Measurements from ENCODE around the gene RNU6-9. TPM values are rescaled to one million over a fixed set of nuclear protein-coding genes. Genes with fewer than 3 reads are reported as not detected.
A peak's percentile ranks its signal among the peaks of the same experiment; 100 is the strongest.

Gene RNU6-9
- total RNA-seq, 1 donor from 2014 or later, result not detected

DNA sequence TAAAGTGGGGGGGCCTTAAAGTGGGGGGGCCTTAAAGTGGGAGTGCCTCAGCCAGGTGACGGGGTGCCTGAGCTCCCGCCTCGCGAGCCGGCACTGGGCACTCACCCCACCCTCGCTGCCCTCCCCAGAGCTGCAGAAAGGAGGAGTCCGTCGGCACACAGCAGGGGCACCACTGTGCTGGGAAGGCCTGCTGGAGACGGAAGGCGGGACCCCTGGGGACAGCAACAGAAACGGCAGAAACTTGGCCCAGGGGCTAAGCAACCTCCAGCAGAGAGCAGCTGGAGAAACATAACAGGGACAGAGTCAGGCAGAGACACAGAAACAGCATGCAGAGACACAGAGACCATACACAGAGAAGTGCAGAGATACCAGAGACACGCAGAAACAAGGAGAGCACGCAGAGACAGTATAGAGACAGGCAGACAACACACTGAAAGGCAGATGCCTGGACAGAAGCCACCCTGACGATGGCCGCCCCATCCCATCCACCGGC lies 25.9 kb upstream of the RNU6-9 start:
- no peak for DNase-seq (ENCODE audit: low spot score in 2 of 2)
- no peak overlapping the region for H3K4me3 ChIP-seq
- H3K27ac ChIP-seq, result peak overlapping the region in 1 of 2 donors; percentile 88
- intact Hi-C loops (cut with DNase I), result loop anchor here (10.0 kb wide), 1 partner anchor 93 kb away; no protein-coding TSS in a partner anchor
- TF ChIP-seq, protein P1, sequence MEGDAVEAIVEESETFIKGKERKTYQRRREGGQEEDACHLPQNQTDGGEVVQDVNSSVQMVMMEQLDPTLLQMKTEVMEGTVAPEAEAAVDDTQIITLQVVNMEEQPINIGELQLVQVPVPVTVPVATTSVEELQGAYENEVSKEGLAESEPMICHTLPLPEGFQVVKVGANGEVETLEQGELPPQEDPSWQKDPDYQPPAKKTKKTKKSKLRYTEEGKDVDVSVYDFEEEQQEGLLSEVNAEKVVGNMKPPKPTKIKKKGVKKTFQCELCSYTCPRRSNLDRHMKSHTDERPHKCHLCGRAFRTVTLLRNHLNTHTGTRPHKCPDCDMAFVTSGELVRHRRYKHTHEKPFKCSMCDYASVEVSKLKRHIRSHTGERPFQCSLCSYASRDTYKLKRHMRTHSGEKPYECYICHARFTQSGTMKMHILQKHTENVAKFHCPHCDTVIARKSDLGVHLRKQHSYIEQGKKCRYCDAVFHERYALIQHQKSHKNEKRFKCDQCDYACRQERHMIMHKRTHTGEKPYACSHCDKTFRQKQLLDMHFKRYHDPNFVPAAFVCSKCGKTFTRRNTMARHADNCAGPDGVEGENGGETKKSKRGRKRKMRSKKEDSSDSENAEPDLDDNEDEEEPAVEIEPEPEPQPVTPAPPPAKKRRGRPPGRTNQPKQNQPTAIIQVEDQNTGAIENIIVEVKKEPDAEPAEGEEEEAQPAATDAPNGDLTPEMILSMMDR (IDR thresholded peaks at IDR 0.05), result no peak
- peaks cover 27 to 34% of the 10 kb centered on the region in 2 donors for H3K36me3 ChIP-seq
- peaks cover 4 to 13% of the 10 kb centered on the region in 2 donors for H3K4me1 ChIP-seq
- no peaks in the 10 kb centered on the region for H3K9me3 ChIP-seq
- H3K27me3 ChIP-seq, result no peaks in the 10 kb centered on the region

DNA sequence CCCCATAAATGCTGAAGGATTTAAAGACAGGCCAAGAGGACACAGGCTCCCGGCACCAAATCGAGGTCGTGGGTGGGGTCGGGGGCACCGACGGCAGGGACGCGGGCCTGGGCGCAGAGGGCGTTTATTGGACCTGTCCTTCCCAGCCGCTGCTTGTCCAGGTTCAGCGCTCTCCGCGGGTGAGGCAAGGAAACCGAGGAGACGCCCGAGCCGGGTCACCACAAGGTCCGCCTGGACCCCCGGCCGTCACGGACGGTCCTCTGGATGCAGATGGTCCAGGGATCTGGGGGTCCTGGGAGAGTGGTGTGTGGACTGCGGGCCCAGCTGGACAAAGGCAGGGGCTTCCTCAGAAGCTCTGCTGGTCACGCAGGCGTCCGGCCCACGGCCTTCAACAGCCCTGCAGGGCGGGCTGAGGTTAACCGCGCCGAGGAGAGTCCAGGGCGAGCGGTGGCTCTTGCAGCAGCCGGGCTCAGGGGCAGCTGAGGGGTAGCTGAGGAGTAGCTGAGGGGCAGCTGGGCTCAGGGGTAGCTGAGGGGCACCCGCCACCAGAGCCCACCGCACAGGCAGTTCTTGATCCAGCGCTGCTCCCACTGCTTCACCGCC lies 25.3 kb upstream of the RNU6-9 start:
- H3K27me3 ChIP-seq, result no peaks in the 10 kb centered on the region
- peaks cover 30 to 38% of the 10 kb centered on the region in 2 donors for H3K36me3 ChIP-seq
- DNase-seq (ENCODE audit: low spot score in 2 of 2), result no peak
- peaks cover 4 to 9% of the 10 kb centered on the region in 2 donors for H3K4me1 ChIP-seq
- H3K27ac ChIP-seq, result peak overlapping the region; percentile 88 to 89
- H3K4me3 ChIP-seq, result no peak overlapping the region
- intact Hi-C loops (cut with DNase I), result loop anchor here (2.0 to 10.0 kb wide), 2 partner anchors 25 to 93 kb away; partner anchors contain the start of genes MED16 and RNU6-9
- TF ChIP-seq, protein P1 (IDR thresholded peaks at IDR 0.05), result no peak
- no peaks in the 10 kb centered on the region for H3K9me3 ChIP-seq

DNA sequence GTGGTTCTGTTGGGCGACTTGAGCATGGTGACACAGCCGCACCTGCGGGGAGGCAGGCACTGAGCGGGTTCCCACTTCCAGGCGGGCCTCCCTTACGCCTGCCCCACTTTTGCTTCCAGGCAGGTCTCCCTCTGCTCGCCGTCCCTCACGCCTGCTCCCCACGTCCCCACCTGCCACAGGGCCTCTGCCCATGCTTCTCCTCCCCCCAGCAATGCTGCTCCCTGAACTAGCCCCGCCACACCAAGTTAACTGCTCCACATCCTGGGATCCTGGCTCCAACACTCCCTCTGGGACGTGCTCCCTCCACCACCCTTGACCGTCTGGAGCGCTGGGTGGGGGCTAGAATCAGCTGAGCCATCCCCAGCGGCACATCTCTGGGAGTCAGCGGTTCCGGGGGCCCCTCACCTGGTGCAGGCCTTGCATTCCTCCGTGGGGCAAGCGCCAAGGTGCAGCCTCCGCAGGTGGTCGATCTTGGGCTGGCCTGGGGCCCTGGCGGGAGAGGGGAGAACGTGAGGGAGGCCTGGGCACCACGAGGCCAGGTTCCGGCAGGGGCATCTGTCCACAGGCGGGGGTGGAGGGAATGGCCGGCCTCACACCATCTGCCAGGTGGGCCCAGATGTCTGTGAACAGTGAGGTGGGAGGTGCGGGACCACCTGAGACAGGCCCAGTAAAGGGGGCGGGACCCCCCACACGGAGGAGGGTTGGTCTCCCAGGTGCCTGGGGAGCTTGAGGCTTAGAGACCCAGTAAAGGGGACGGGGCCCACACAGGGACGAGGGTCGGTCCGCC lies 24.6 kb upstream of the RNU6-9 start:
- Histone ChIP-seq H3K27me3 (no peaks in the 10 kb centered on the region), H3K4me1 (peaks cover 4 to 9% of the 10 kb centered on the region in 2 donors), H3K36me3 (peaks cover 34 to 41% of the 10 kb centered on the region in 2 donors), H3K9me3 (no peaks in the 10 kb centered on the region), H3K27ac (peak overlapping the region; percentile 88 to 89), H3K4me3 (no peak overlapping the region)
- DNase-seq (ENCODE audit: low spot score in 2 of 2), result no peak
- TF ChIP-seq, protein P1 (IDR thresholded peaks at IDR 0.05), result no peak
- intact Hi-C loops (cut with DNase I), result loop anchor here (2.0 to 10.0 kb wide), 2 partner anchors 24 to 94 kb away; partner anchors contain the start of genes MED16 and RNU6-9

DNA sequence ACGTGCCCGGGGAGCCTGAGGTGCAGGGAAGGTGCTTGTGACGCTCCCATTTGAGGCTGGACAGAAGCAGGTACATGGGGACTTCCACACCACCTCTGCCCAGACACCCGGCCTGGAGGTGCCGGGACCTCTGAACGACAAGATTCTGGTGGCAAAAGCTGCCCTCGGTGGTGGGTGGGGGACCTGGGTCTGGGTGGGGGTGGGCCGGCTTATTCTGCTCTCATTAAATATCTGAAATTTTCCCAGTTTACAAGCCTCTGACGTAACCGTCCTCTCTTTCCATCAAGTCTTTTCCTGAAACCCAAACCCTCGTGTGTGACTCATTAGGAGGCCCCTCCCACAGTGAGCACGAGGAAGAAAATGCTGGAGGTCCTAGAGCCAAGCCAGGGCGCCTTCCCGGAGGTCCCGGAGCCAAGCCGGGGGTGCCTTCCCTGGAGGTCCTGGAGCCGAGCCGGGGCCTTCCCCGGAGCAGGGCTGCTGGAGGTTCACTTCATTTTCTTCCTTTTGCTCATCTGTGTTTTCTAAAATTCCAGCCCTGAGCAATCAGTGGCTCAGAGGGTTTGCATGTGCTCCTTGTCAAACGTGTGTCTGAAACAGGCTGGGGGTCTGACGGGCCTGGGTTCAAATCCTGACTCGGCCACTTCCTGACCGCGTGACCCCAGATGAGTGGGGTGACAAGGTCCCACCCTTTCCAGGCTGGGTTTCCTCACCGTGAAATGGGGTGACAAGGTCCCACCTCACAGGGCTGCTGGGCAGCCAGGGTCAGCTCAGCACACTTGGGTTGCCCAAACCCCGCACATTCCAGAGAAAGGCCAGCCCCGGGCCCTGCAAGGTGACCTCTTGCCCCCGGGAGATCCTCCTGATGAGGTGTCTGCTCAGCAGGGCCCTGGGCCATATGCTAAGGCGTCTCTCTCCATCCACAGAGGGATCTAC lies 23.8 kb upstream of the RNU6-9 start:
- no peaks in the 10 kb centered on the region for H3K27me3 ChIP-seq
- DNase-seq (ENCODE audit: low spot score in 2 of 2), result peak; percentile 33 to 92
- TF ChIP-seq, protein P1 (IDR thresholded peaks at IDR 0.05), result no peak
- intact Hi-C loops (cut with DNase I), result loop anchor here (2.0 to 10.0 kb wide), 2 partner anchors 23 to 95 kb away; partner anchors contain the start of genes MED16 and RNU6-9
- H3K36me3 ChIP-seq, result peaks cover 42 to 50% of the 10 kb centered on the region in 2 donors
- no peak overlapping the region for H3K4me3 ChIP-seq
- peaks cover 4 to 9% of the 10 kb centered on the region in 2 donors for H3K4me1 ChIP-seq
- peak overlapping the region; percentile 88 to 89 for H3K27ac ChIP-seq
- H3K9me3 ChIP-seq, result no peaks in the 10 kb centered on the region

DNA sequence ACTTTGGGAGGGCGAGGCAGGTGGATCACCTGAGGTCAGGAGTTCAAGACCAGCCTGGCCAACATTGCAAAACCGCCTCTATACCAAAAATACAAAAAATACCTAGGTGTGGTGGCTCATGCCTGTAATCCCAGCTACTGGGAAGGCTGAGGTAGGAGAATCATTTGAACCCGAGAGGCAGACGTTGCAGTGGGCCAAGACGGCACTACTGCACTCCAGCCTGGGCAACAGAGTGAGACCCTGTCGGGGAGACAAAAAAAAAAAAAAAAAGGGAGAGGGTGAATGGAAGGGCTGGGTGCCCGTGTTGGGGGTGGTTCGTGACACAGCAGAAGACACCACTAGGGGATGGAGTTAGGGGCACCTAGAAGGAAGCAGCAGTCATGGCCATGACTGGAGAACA lies 23.0 kb upstream of the RNU6-9 start:
- Histone ChIP-seq H3K36me3 (peaks cover 45 to 58% of the 10 kb centered on the region in 2 donors), H3K4me1 (peaks cover 4 to 9% of the 10 kb centered on the region in 2 donors), H3K4me3 (no peak overlapping the region), H3K9me3 (no peaks in the 10 kb centered on the region), H3K27ac (peak overlapping the region; percentile 88 to 89), H3K27me3 (no peaks in the 10 kb centered on the region)
- DNase-seq (ENCODE audit: low spot score in 2 of 2), result no peak
- intact Hi-C loops (cut with DNase I), result no loop called here
- TF ChIP-seq, protein P1 (IDR thresholded peaks at IDR 0.05), result no peak

All from ascending aorta (tissue), 2 donors.